Naive thymus-derived CD8-positive, alpha-beta T cell (primary cell): ENCODE results near the gene GCK. TPM values are rescaled to one million over a fixed set of nuclear protein-coding genes. Genes with fewer than 3 reads are reported as not detected.

Experiments
- ATAC-seq, 2 donors: fragments of 150-1000 bp; cut with Tn5 transposase in 1 of 2; sonication (Bioruptor Pico), chemical (Tn5 transposase) in 1 of 2; 1 replicate in 1 of 2; 2 replicates in 1 of 2; pipeline ENCODE4 v1.10.0; 2021; ENCODE audit warnings: mild to moderate bottlenecking in 2 of 2, moderate library complexity in 2 of 2
- POLR2A ChIA-PET: fragments of 350-600 bp; sonication (Branson Sonifier 250); formaldehyde crosslinking; loops from one replicate; lab custom pipeline; 2021; ENCODE audit warnings: antibody characterized with exemption; lab: Charles Lee
- DNase-seq, 10 donors: peaks; one replicate each; pipeline versions ENCODE4 v3.0.0 to v3.0.0-alpha.2; 2020 to 2022
- H3K27ac Mint-ChIP-seq, 10 donors: one replicate each; pipeline ENCODE4 v1.8.0; 2020 to 2022; ENCODE audit warnings: mild to moderate bottlenecking in 10 of 10, mixed read lengths in 10 of 10, moderate library complexity in 4 of 10, inconsistent platforms in 1 of 10
- H3K27me3 Mint-ChIP-seq, 5 donors: one replicate each; pipeline ENCODE4 v1.8.0; 2021 to 2022; ENCODE audit warnings: mixed read lengths in 5 of 5
- H3K36me3 Mint-ChIP-seq, 3 donors: one replicate each; pipeline ENCODE4 v1.8.0; 2020 to 2022; ENCODE audit warnings: mixed read lengths in 3 of 3, mild to moderate bottlenecking in 2 of 3, inconsistent platforms in 1 of 3
- H3K4me1 Mint-ChIP-seq, 4 donors: one replicate each; pipeline ENCODE4 v1.8.0; 2021 to 2022; ENCODE audit warnings: mixed read lengths in 4 of 4
- H3K4me3 Mint-ChIP-seq, 10 donors: one replicate each; pipeline ENCODE4 v1.8.0; 2020 to 2022; ENCODE audit warnings: mild to moderate bottlenecking in 10 of 10, mixed read lengths in 10 of 10, moderate library complexity in 6 of 10, inconsistent platforms in 1 of 10
- H3K9me3 Mint-ChIP-seq, 9 donors: one replicate each; pipeline ENCODE4 v1.8.0; 2020 to 2022; ENCODE audit warnings: mixed read lengths in 9 of 9, mild to moderate bottlenecking in 3 of 9, inconsistent platforms in 1 of 9, moderate library complexity in 1 of 9
- polyA plus RNA-seq, 3 donors: library from polyadenylated mRNA; unstranded; fragments of 300-500 nt; fragmentation: Illumina TruSeq; gene quantifications; one replicate each; pipeline ENCODE4 v1.2.3, GENCODE V29; 2021
- total RNA-seq, 8 experiments: library from RNA in 2 of 8; stranded (reverse) in 2 of 8; gene quantifications; one replicate each; pipeline ENCODE4 v1.2.3 and lab custom pipeline; 2021 to 2026

Gene GCK
- total RNA-seq = 1 to 10 TPM in 1 of 2 experiments, under 1 TPM in 1; 0.58 to 1.2 TPM
- polyA plus RNA-seq = 1 to 10 TPM in 2 of 3 donors, under 1 TPM in 1; 0.62 to 4.8 (median 1.2) TPM
- 0.09 to 4.4 (median 2.1) reads per million in 6 experiments for total RNA-seq (lab: John Stamatoyannopoulos, UW)

GRCh38 chr7:44189286-44189992 is at the start of gene GCK:
Gene GCK, minus strand, starts transcription at chr7:44189439. Its CDS starts 486 bp downstream, at chr7:44188953.
- H3K4me3 Mint-ChIP-seq = no peak within 1 kb of the TSS
- POLR2A ChIA-PET = no interaction called here
- ATAC-seq = no peak
- no peaks in the 10 kb centered on the region for H3K9me3 Mint-ChIP-seq
- H3K36me3 Mint-ChIP-seq = no peaks in the 10 kb centered on the region
- H3K27ac Mint-ChIP-seq = peak within 1 kb of the TSS in 2 of 10 donors; percentile 15 to 53
- no peak for DNase-seq
- peaks cover 0 to 8% (median 5%) of the 10 kb centered on the region in 5 donors for H3K27me3 Mint-ChIP-seq
- H3K4me1 Mint-ChIP-seq = no peaks in the 10 kb centered on the region

GRCh38 chr7:44238116-44238695 is 49.0 kb upstream of the GCK start:
- Mint-ChIP-seq H3K27ac (no peak overlapping the region), H3K27me3 (no peaks in the 10 kb centered on the region), H3K4me1 (peaks cover 0 to 6% (median 0%) of the 10 kb centered on the region in 4 donors), H3K4me3 (no peak overlapping the region), H3K36me3 (no peaks in the 10 kb centered on the region), H3K9me3 (no peaks in the 10 kb centered on the region)
- no peak for DNase-seq
- ATAC-seq = no peak
- POLR2A ChIA-PET = no interaction called here

GRCh38 chr7:44237696-44238095 is 48.5 kb upstream of the GCK start:
- POLR2A ChIA-PET = no interaction called here
- peaks cover 0 to 6% (median 0%) of the 10 kb centered on the region in 4 donors for H3K4me1 Mint-ChIP-seq
- H3K27ac Mint-ChIP-seq = no peak overlapping the region
- no peak overlapping the region for H3K4me3 Mint-ChIP-seq
- DNase-seq (no peak), ATAC-seq (no peak)
- no peaks in the 10 kb centered on the region for H3K36me3 Mint-ChIP-seq
- H3K9me3 Mint-ChIP-seq = no peaks in the 10 kb centered on the region
- no peaks in the 10 kb centered on the region for H3K27me3 Mint-ChIP-seq

GRCh38 chr7:44236333-44236728 is 47.1 kb upstream of the GCK start:
- H3K36me3 Mint-ChIP-seq = no peaks in the 10 kb centered on the region
- no peaks in the 10 kb centered on the region for H3K27me3 Mint-ChIP-seq
- DNase-seq (no peak), ATAC-seq (no peak)
- no peaks in the 10 kb centered on the region for H3K9me3 Mint-ChIP-seq
- POLR2A ChIA-PET = no interaction called here
- no peak overlapping the region for H3K4me3 Mint-ChIP-seq
- H3K27ac Mint-ChIP-seq = no peak overlapping the region
- peaks cover 0 to 6% (median 0%) of the 10 kb centered on the region in 4 donors for H3K4me1 Mint-ChIP-seq

GRCh38 chr7:44235582-44236332 is 46.5 kb upstream of the GCK start:
- DNase-seq = no peak
- H3K36me3 Mint-ChIP-seq = no peaks in the 10 kb centered on the region
- no peak overlapping the region for H3K4me3 Mint-ChIP-seq
- no peaks in the 10 kb centered on the region for H3K9me3 Mint-ChIP-seq
- peaks cover 0 to under 1% (median 0%) of the 10 kb centered on the region in 4 donors for H3K4me1 Mint-ChIP-seq
- POLR2A ChIA-PET = no interaction called here
- H3K27ac Mint-ChIP-seq = no peak overlapping the region
- ATAC-seq = no peak
- no peaks in the 10 kb centered on the region for H3K27me3 Mint-ChIP-seq

GRCh38 chr7:44235066-44235465 is 45.8 kb upstream of the GCK start:
- POLR2A ChIA-PET = no interaction called here
- Mint-ChIP-seq H3K27me3 (no peaks in the 10 kb centered on the region), H3K4me3 (no peak overlapping the region), H3K4me1 (no peaks in the 10 kb centered on the region), H3K9me3 (no peaks in the 10 kb centered on the region), H3K36me3 (no peaks in the 10 kb centered on the region), H3K27ac (no peak overlapping the region)
- DNase-seq (no peak), ATAC-seq (no peak)

GRCh38 chr7:44232901-44233715 is 43.9 kb upstream of the GCK start:
- no peaks in the 10 kb centered on the region for H3K27me3 Mint-ChIP-seq
- no peak for ATAC-seq
- H3K4me3 Mint-ChIP-seq = no peak overlapping the region
- no peaks in the 10 kb centered on the region for H3K36me3 Mint-ChIP-seq
- no peaks in the 10 kb centered on the region for H3K4me1 Mint-ChIP-seq
- POLR2A ChIA-PET = no interaction called here
- H3K27ac Mint-ChIP-seq = no peak overlapping the region
- no peaks in the 10 kb centered on the region for H3K9me3 Mint-ChIP-seq
- DNase-seq = no peak

GRCh38 chr7:44232396-44232795 is 43.2 kb upstream of the GCK start:
- no peak for ATAC-seq
- no peak overlapping the region for H3K4me3 Mint-ChIP-seq
- H3K27me3 Mint-ChIP-seq = no peaks in the 10 kb centered on the region
- no peaks in the 10 kb centered on the region for H3K9me3 Mint-ChIP-seq
- DNase-seq = no peak
- H3K36me3 Mint-ChIP-seq = no peaks in the 10 kb centered on the region
- H3K4me1 Mint-ChIP-seq = no peaks in the 10 kb centered on the region
- POLR2A ChIA-PET = no interaction called here
- H3K27ac Mint-ChIP-seq = no peak overlapping the region

- Mint-ChIP-seq H3K4me1 (peaks cover 0 to 2% (median 0%) of the 10 kb centered on the region in 4 donors), H3K4me3 (no peak overlapping the region), H3K9me3 (no peaks in the 10 kb centered on the region), H3K27ac (no peak overlapping the region), H3K27me3 (peaks cover 0 to 6% (median 3%) of the 10 kb centered on the region in 5 donors), H3K36me3 (no peaks in the 10 kb centered on the region)
- ATAC-seq (no peak), DNase-seq (no peak)
- POLR2A ChIA-PET = no interaction called here
These were observed 41.8 kb upstream of the GCK start for GRCh38 chr7:44231088-44231487.

GRCh38 chr7:44230286-44230685 is 41.0 kb upstream of the GCK start:
- H3K9me3 Mint-ChIP-seq = no peaks in the 10 kb centered on the region
- peaks cover 0 to 5% (median 0%) of the 10 kb centered on the region in 4 donors for H3K4me1 Mint-ChIP-seq
- no peak overlapping the region for H3K27ac Mint-ChIP-seq
- peaks cover 0 to 11% (median 6%) of the 10 kb centered on the region in 5 donors for H3K27me3 Mint-ChIP-seq
- POLR2A ChIA-PET = no interaction called here
- ATAC-seq (no peak), DNase-seq (no peak)
- H3K36me3 Mint-ChIP-seq = no peaks in the 10 kb centered on the region
- H3K4me3 Mint-ChIP-seq = no peak overlapping the region

- no peaks in the 10 kb centered on the region for H3K36me3 Mint-ChIP-seq
- POLR2A ChIA-PET = no interaction called here
- DNase-seq (no peak), ATAC-seq (no peak)
- no peak overlapping the region for H3K4me3 Mint-ChIP-seq
- H3K27ac Mint-ChIP-seq = no peak overlapping the region
- peaks cover 0 to 11% (median 6%) of the 10 kb centered on the region in 5 donors for H3K27me3 Mint-ChIP-seq
- peaks cover 0 to 5% (median 0%) of the 10 kb centered on the region in 4 donors for H3K4me1 Mint-ChIP-seq
- no peaks in the 10 kb centered on the region for H3K9me3 Mint-ChIP-seq
These were observed 40.4 kb upstream of the GCK start for GRCh38 chr7:44229546-44230105.
